ENCODE measurements around the gene RDX.

RDX gene

GRCh38 chr11:110165039-110165925 is 131.1 kb downstream of the RDX start:
- no peak for DNase-seq

- no peak for DNase-seq
Measured at GRCh38 chr11:110162216-110162615, 134.2 kb downstream of the RDX start.

GRCh38 chr11:110161061-110161460 is 135.4 kb downstream of the RDX start:
- DNase-seq: no peak

- no peak for DNase-seq
Measured at GRCh38 chr11:110160437-110160836, 136.0 kb downstream of the RDX start.

- no peak for DNase-seq
Measured at GRCh38 chr11:110160016-110160415, 136.4 kb downstream of the RDX start.

GRCh38 chr11:110159476-110159875 is 136.9 kb downstream of the RDX start:
- no peak for DNase-seq

- no peak for DNase-seq
Measured at GRCh38 chr11:110158317-110159200, 137.9 kb downstream of the RDX start.

GRCh38 chr11:110156503-110156902 is 139.9 kb downstream of the RDX start:
- no peak for DNase-seq

GRCh38 chr11:110153474-110153873 is 142.9 kb downstream of the RDX start:
- DNase-seq: no peak

- no peak for DNase-seq
Measured at GRCh38 chr11:110152199-110152598, 144.2 kb downstream of the RDX start.

- DNase-seq: no peak
Measured at GRCh38 chr11:110148775-110149744, 147.4 kb downstream of the RDX start.

GRCh38 chr11:110147962-110148709 is 148.3 kb downstream of the RDX start:
- DNase-seq: no peak

GRCh38 chr11:110141812-110142211 is 154.6 kb downstream of the RDX start:
- DNase-seq: no peak

- DNase-seq: no peak
Measured at GRCh38 chr11:110134110-110134509, 162.3 kb downstream of the RDX start.

- DNase-seq: no peak
Measured at GRCh38 chr11:110133160-110133559, 163.3 kb downstream of the RDX start.

GRCh38 chr11:110131386-110132123 is 164.9 kb downstream of the RDX start:
- no peak for DNase-seq

- DNase-seq: no peak
Measured at GRCh38 chr11:110130642-110131238, 165.7 kb downstream of the RDX start.

- DNase-seq: no peak
Measured at GRCh38 chr11:110128161-110128560, 168.3 kb downstream of the RDX start.

- DNase-seq: no peak
Measured at GRCh38 chr11:110126936-110127335, 169.5 kb downstream of the RDX start.

- DNase-seq: no peak
Measured at GRCh38 chr11:110125632-110126031, 170.8 kb downstream of the RDX start.

All from CD4-positive, alpha-beta T cell treated with Interleukin-10 for 1 hour (primary cell).